Endothelial cell of umbilical vein (primary cell): ENCODE data around the gene BMP8A. TPM values are rescaled to one million over a fixed set of nuclear protein-coding genes. Genes with fewer than 3 reads are reported as not detected.
"Not testable (repeated sequence)": the region's sequence is repeated elsewhere in the genome, so short reads cannot be mapped to it uniquely, and the experiment has no call there.

ENCODE experiments used
- BruUV-seq: library from RNA; stranded (reverse); fragments of 400-500 nt; replicated peaks from 2 replicates; lab custom pipeline; 2021; lab: Mats Ljungman, UMichigan
- CTCF ChIA-PET: fragments of 300-600, 350-600 bp; sonication (Branson Sonifier 250); formaldehyde crosslinking; loops from one replicate; lab custom pipeline; 2021; ENCODE audit warnings: antibody characterized with exemption, inconsistent platforms; lab: Charles Lee
- POLR2A ChIA-PET: fragments of 300-600, 350-600 bp; sonication (Branson Sonifier 250); formaldehyde crosslinking; loops from one replicate; lab custom pipeline; 2021; ENCODE audit warnings: antibody characterized with exemption, inconsistent platforms; lab: Charles Lee
- DNase-seq: peaks from one replicate; pipeline ENCODE4 v3.0.0-alpha.2; 2011; ENCODE audit warnings: low read depth, low spot score
- FAIRE-seq: peaks from 2 replicates; lab custom pipeline; 2011; peaks lifted over from hg19 to GRCh38; lab: Jason Lieb, UNC
- H2AFZ ChIP-seq: 2 replicates; pipeline ENCODE4 v1.6.0; 2012; ENCODE audit warnings: low read depth, low read length, control low read depth, inconsistent platforms
- H3K27ac ChIP-seq: 2 replicates; pipeline ENCODE4 v1.5.1; 2011; ENCODE audit warnings: low read depth, mild to moderate bottlenecking, control low read depth, low read length, moderate library complexity; ENCODE audit not compliant: insufficient read depth
- H3K27me3 ChIP-seq, 2 experiments: 2 replicates each; pipeline versions ENCODE4 v1.6.0 to v1.6.1; 2011; ENCODE audit warnings: low read length in 2 of 2, mixed read lengths in 1 of 2; ENCODE audit not compliant: control insufficient read depth in 2 of 2, insufficient read depth in 2 of 2
- H3K36me3 ChIP-seq, 2 experiments: 2 replicates in 1 of 2; 3 replicates in 1 of 2; pipeline ENCODE4 v1.5.1; 2011; ENCODE audit warnings: low read length in 2 of 2, mild to moderate bottlenecking in 1 of 2, moderate library complexity in 1 of 2; ENCODE audit not compliant: control insufficient read depth in 2 of 2, insufficient read depth in 2 of 2; ENCODE audit errors: extremely low read depth in 1 of 2
- H3K4me1 ChIP-seq: 3 replicates; pipeline ENCODE4 v1.5.1; 2011; ENCODE audit warnings: mild to moderate bottlenecking, low read length; ENCODE audit not compliant: control insufficient read depth, insufficient read depth; ENCODE audit errors: extremely low read depth
- H3K4me2 ChIP-seq: 2 replicates; pipeline ENCODE4 v1.6.1; 2011; ENCODE audit warnings: low read length, control low read depth, mixed read lengths; ENCODE audit not compliant: insufficient read depth
- H3K4me3 ChIP-seq, 3 experiments: fragments of 200-600 bp in 1 of 3; sonication (generic), shearing (Covaris generic) in 1 of 3; replicated peaks in 1 of 3; 2 replicates each; pipeline ENCODE4 v1.5.1; 2011 to 2016; ENCODE audit warnings: control low read depth in 3 of 3, low read length in 3 of 3, mild to moderate bottlenecking in 2 of 3, inconsistent platforms in 1 of 3, low read depth in 1 of 3, moderate library complexity in 1 of 3; ENCODE audit not compliant: insufficient read depth in 1 of 3
- H3K79me2 ChIP-seq: 2 replicates; pipeline ENCODE4 v1.6.0; 2012; ENCODE audit warnings: low read length, inconsistent platforms; ENCODE audit not compliant: control insufficient read depth, insufficient read depth
- H3K9ac ChIP-seq: replicated peaks from 2 replicates; pipeline ENCODE3; 2011; ENCODE audit warnings: low read length, control low read depth; ENCODE audit not compliant: insufficient read depth; ENCODE audit errors: extremely low read depth
- H3K9me1 ChIP-seq: replicated peaks from 3 replicates; pipeline ENCODE4 v1.6.0; 2011; ENCODE audit warnings: mild to moderate bottlenecking, low read length; ENCODE audit not compliant: control insufficient read depth, insufficient read depth; ENCODE audit errors: extremely low read depth
- H3K9me3 ChIP-seq: replicated peaks from 2 replicates; pipeline ENCODE4 v1.5.1; 2012; ENCODE audit warnings: low read length, inconsistent platforms; ENCODE audit not compliant: control insufficient read depth, insufficient read depth
- H4K20me1 ChIP-seq: replicated peaks from 2 replicates; pipeline ENCODE3; 2011; ENCODE audit warnings: mild to moderate bottlenecking, low read length; ENCODE audit not compliant: control insufficient read depth, insufficient read depth; ENCODE audit errors: extremely low read depth
- dilution Hi-C: fragments of 300-500 bp; cut with MboI; formaldehyde crosslinking; loops from one replicate; pipeline ENCODE4 v1.15.0; 2019; ENCODE audit warnings: low sequenced_read_pairs; ENCODE audit not compliant: extremely low pct_ligation_motif_present
- intact Hi-C: fragments of 100-400 bp; cut with micrococcal nuclease; formaldehyde crosslinking; loops from one replicate; pipeline ENCODE4 v1.10.0; 2022
- polyA plus RNA-seq, 4 experiments: library from polyadenylated mRNA; depleted of rRNA in 3 of 4; stranded (reverse) in 3 of 4; unstranded in 1 of 4; fragments of >200 nt; gene quantifications; 2 replicates each; pipeline versions ENCODE4 v1.2.1 to v1.2.3, GENCODE V29; 2011 to 2012; ENCODE audit warnings: missing spikeins in 1 of 4
- total RNA-seq: library from RNA; stranded (reverse); gene quantifications from 2 replicates; pipeline ENCODE4 v1.2.3, GENCODE V29; 2021

BMP8A gene
- total and polyA plus RNA-seq, 2 donors (not counting 3 experiments of a cell fraction or from before 2014, with no cell fraction given), result 0.25 to 0.44 TPM

DNA sequence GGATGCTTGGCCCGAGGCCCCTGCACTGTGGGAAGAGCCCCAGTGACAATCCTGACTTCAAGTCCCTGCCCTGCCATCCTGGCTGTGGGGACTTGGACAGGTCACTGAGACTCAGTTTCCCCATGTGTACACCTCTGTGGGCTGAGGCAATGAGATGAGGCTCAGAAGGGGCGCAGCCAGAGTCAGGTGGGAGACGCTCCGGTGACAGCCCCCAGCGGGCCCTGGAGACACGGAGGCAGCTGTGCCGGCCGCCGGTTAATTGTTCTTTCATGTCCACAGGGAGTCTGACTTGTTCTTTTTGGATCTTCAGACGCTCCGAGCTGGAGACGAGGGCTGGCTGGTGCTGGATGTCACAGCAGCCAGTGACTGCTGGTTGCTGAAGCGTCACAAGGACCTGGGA lies 20.0 kb downstream of the BMP8A start:
- DNase-seq, H3K4me1 ChIP-seq, H3K79me2 ChIP-seq, dilution Hi-C loops, CTCF ChIA-PET, H3K9me1 ChIP-seq, H3K4me3 ChIP-seq, POLR2A ChIA-PET, H3K27ac ChIP-seq, H3K27me3 ChIP-seq, H3K9ac ChIP-seq, H2AFZ ChIP-seq, H3K36me3 ChIP-seq, H4K20me1 ChIP-seq, H3K9me3 ChIP-seq, BruUV-seq, H3K4me2 ChIP-seq, intact Hi-C loops, FAIRE-seq: not testable (repeated sequence)

DNA sequence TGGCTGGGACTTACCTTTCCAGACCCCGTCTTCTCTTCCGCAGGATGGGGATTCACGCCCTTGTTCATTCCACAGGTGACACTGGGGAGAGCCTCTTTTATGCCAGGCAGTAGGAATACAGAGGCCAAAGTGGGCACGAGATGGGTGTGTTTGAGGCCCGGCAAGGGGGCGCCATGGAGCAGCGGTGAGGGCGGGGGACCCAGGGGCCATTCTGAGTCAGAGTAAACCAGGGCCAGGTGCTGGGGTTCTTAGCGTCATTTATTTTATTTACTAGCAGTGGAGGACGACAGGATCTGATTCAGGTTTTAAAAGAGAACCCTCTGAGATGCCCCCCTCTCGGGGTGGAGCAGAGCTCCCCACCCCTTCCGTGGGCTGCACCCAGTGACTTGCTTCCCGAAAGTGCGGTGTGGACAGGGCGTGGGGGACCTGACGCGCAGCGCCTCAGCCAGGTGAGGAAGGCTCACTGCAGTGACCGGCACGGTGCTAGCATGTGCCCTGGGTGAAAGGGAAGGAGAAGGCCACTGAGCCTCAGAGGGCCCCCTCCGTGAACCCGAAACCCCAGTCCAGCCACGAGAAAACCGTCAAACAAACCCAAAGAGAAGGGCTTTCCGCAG lies 20.9 kb downstream of the BMP8A start:
- BruUV-seq, H4K20me1 ChIP-seq, H3K4me2 ChIP-seq, POLR2A ChIA-PET, H3K27ac ChIP-seq, H3K36me3 ChIP-seq, dilution Hi-C loops, H2AFZ ChIP-seq, CTCF ChIA-PET, H3K9me3 ChIP-seq, H3K9ac ChIP-seq, H3K9me1 ChIP-seq, FAIRE-seq, H3K4me1 ChIP-seq, H3K27me3 ChIP-seq, H3K4me3 ChIP-seq, intact Hi-C loops, DNase-seq, H3K79me2 ChIP-seq: not testable (repeated sequence)

DNA sequence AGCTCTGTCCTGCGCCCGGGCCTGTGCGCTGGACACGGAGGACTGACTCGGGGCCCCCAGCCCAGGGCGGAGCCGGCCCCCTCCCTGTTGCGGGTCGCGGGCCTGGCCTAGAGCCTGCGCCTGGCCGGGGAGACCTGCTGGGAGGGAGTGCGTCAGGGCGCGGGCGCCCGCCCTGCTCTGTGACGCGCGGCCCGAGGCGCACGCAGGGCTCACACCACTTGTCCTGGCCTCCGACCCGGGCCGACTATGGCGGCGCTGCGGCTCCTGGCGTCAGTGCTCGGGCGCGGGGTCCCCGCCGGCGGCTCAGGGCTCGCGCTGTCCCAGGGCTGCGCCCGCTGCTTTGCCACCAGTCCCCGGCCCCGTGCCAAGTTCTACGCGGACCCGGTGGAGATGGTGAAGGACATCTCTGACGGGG lies 23.3 kb downstream of the BMP8A start:
- H3K79me2 ChIP-seq, H3K27ac ChIP-seq, dilution Hi-C loops, CTCF ChIA-PET, H3K9ac ChIP-seq, H3K36me3 ChIP-seq, H3K4me2 ChIP-seq, DNase-seq, H3K27me3 ChIP-seq, POLR2A ChIA-PET, H3K9me3 ChIP-seq, H2AFZ ChIP-seq, H4K20me1 ChIP-seq, H3K4me1 ChIP-seq, BruUV-seq, intact Hi-C loops, H3K9me1 ChIP-seq: not testable (repeated sequence)
- H3K4me3 ChIP-seq, result peak overlapping the region in 1 of 3 experiments; percentile 34
- FAIRE-seq, result peak; percentile 46

- H3K27ac ChIP-seq, H3K9me3 ChIP-seq, H3K79me2 ChIP-seq, dilution Hi-C loops, CTCF ChIA-PET, H3K36me3 ChIP-seq, H3K4me1 ChIP-seq, H3K9me1 ChIP-seq, H3K4me2 ChIP-seq, H3K9ac ChIP-seq, H4K20me1 ChIP-seq, POLR2A ChIA-PET, intact Hi-C loops, H3K27me3 ChIP-seq: not testable (repeated sequence)
- H2AFZ ChIP-seq, result peak overlapping the region; percentile 66
- peak; percentile 99 for FAIRE-seq
- peak overlapping the region in 1 of 3 experiments; percentile 34 for H3K4me3 ChIP-seq
- peak; percentile 49 for DNase-seq
- BruUV-seq, result TSS peak; percentile 37
Measured at GRCh38 chr1:39515131-39516086, 24.0 kb downstream of the BMP8A start.
